ENCODE data around the gene LNX2.
"Not testable (repeated sequence)": the region's sequence is repeated elsewhere in the genome, so short reads cannot be mapped to it uniquely, and the experiment has no call there.

LNX2 gene

GRCh38 chr13:27636589-27637288, 16.4 kb upstream of the LNX2 start:
- peak; percentile 45 for DNase-seq

- peak; percentile 19 for DNase-seq
Observed at GRCh38 chr13:27635266-27635665, 14.9 kb upstream of the LNX2 start.

DNA sequence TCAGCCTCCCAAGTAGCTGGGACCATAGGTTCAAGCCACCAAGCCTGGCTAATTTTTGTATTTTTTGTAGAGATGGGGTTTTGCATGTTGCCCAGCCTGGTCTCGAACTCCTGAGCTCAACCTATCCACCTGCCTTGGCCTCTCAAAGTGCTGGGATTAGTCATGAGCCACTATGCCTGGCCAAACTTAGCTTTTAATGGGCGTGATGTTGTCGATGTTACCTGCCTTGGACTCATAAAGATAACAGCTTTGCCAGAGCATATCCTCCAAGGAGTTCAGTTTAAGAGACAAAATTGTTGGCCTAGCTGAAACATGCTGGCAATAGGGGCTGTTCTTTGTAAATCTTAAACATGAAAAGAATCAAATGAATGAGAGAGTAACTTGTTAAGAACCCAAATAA, 14.5 kb upstream of the LNX2 start:
- DNase-seq, result no peak

GRCh38 chr13:27634231-27634630, 13.9 kb upstream of the LNX2 start:
- no peak for DNase-seq

DNA sequence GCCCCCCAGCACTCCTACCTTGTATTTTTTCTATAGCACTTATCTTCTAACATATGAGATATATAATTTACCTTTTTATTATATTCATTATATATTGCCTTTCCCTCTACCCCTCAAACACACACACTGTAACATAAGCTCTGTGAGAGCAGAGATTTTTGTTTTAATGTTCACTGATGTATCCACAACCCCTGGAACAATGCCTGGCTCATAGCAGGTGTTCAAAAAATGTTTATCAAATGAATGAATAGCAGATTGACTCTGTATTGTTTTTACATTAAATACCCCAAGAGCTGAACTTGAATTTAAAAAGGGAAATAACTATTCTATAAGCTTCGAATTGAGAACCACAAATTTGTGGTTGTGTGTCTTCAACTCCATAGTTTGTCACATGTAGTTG, 12.3 kb upstream of the LNX2 start:
- no peak for DNase-seq

- no peak for DNase-seq
Observed at GRCh38 chr13:27632214-27632613, 11.9 kb upstream of the LNX2 start.

DNA sequence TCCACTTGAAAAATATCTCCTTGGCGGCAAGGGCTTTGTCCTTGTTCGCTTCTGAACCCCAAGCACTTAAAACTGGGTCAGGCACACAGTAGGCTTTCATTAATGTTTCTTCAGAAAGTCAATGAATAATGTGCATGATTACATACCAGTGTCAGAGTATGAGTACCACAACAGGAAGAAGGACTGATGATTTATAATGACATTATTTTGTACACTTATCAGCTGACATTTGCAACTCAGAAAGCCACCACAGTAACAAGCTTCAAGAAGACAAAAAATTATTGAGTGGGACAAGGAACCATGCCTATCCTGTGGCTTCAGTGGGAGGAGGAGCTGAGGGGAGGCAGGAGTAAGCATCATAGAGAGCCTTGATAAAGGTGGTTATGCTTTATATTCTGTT, 11.3 kb upstream of the LNX2 start:
- DNase-seq, result no peak

DNA sequence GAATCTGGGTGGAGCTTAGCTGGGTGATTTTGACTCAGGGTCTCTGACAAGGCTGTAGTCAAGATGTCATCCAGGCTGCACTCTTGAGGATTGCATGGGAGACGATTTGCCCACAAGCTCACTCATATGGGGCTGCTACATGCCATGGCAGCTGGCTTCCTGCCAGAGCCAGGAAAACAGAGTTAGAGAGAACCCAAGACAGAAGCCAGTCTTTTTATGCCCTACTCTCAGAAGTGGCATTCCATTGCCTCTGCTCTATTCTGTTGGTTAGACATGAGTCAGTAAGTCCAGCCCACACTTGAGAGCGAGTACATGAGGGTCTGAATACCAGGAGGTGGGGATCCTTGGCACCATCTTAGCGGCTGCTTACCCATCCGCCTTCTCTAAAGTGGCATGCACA, 10.8 kb upstream of the LNX2 start:
- DNase-seq, result no peak

GRCh38 chr13:27628766-27629165, 8.4 kb upstream of the LNX2 start:
- DNase-seq, result not testable (repeated sequence)

DNA sequence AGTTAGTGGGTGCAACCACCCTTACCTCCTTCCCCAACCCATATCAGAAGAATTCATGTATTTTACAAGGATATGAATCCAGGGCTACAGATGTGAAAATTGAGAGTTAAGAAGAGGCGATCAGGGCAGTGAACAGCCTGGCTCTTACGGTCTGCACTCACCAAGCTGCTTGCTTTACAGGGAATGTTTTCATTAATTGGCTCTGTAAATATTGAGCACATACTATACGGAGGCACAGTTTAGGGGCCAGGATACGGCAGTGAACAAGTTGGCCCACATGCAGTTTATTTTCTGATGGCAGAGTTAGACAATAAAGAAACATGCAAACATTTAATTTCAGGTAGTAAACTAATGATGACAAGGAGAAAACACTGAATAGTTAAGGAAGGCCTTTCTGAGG, 7.8 kb upstream of the LNX2 start:
- DNase-seq, result no peak

DNA sequence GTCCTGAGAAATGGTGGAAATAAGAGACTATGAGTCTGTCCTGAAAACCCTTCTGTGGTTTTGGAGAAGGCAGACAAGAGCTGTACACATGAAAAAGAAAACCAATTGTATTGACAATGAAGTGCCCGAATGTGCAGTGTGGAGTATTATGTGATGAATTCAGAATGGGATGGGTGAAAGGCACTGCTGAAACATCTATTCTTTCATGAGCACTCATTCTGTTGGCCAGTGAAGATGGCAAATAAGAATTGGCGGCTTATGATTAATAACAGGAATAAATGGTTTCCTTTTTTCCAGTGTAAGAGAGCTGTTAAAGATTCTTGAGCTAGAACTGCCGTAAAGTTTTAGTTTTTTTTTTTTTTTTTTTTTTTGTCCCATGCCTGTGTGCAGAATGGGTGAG, 7.1 kb upstream of the LNX2 start:
- no peak for DNase-seq

GRCh38 chr13:27625839-27626238, 5.5 kb upstream of the LNX2 start:
- DNase-seq, result no peak

DNA sequence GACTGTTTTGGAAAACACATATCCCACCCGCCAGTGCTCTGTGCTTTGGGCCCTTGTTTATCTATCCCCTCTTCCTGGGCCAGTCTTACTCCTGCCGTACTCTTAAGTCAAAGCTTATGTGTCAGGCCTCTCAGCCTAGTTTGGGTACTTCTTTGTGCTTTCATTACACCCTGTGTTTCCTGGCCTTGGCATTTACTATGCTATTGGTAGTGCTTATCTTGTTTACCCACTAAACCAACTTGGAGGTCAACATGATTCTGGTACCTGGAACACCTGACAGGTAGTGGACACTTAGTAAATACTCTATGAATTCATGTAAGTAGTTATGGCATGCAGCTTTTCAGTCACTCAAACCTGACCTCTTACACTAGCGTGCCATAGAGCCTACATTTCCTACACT, 3.7 kb upstream of the LNX2 start:
- no peak for DNase-seq

GRCh38 chr13:27622881-27623280, 2.6 kb upstream of the LNX2 start:
- no peak for DNase-seq

- DNase-seq, result peak; percentile 60
Observed at GRCh38 chr13:27622102-27622820, 1.9 kb upstream of the LNX2 start.

GRCh38 chr13:27621366-27622101, 1.2 kb upstream of the LNX2 start, which contains the start of gene POLR1D:
Gene POLR1D (plus strand): TSS chr13:27621892. CDS start chr13:27621984, 92 bp downstream.
- DNase-seq, result peak; percentile 94

GRCh38 chr13:27621116-27621365, 712 bp upstream of the LNX2 start:
- no peak for DNase-seq

DNA sequence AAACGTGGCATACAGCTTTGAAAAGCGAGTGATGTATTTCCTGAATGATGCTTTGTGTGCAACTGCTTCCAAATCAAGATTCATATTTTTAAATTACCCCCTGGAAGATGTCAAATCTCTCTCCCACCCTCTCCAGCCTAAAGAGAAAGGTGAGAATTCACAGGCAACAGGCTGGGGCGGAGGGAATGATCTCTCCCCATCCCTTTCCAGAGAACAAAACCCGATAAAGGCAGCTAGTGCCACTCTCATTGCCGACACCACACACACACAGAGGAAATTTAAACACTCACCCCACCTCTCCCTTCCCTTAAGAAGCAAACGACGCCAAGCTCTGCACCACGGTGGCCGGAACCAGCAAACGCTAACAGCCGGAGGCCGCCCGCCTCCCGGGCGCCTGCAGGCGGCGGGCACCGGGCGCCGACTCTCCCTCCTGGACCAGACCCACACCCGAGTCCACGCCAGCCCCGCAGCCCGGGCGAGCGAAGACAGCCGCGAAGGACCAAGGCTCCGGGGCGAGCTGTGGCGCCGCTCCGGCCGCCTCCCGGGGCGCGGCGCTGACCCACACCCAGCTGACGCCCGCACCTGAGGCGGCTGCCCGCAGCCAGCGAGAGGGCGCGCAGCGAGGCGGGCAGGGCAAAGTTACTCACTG, 477 bp downstream of the LNX2 start:
- peak; percentile 71 for DNase-seq

DNA sequence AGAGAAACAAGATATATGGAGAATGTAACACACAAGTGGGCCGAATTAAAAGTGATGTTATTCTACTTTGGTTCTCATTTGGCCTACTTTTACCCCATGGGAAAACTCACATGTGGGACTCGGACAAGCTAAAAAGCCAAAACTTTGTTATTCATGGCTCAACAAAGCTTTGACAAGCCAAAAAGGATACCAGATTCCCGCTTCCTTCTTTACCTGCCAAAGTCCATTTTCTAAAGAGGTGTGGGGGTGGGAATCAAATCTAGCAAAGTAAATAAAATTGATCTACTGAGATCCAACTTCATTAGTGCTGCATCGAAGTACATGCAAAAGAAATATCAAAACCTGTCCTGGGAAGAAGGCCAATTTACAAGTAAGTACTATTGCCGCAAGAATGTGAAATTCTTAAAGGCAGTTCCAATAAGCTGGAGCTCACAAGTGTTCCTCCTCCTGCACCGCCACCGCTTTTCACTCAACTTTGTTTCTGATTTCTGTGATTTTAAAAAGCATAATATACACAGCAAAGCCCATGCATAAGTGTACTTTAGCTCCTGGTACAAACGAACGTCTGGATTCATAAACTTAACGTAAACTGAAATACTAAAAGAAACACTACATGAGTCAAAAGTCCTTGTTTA, 1.1 kb downstream of the LNX2 start:
- DNase-seq, result no peak

DNA sequence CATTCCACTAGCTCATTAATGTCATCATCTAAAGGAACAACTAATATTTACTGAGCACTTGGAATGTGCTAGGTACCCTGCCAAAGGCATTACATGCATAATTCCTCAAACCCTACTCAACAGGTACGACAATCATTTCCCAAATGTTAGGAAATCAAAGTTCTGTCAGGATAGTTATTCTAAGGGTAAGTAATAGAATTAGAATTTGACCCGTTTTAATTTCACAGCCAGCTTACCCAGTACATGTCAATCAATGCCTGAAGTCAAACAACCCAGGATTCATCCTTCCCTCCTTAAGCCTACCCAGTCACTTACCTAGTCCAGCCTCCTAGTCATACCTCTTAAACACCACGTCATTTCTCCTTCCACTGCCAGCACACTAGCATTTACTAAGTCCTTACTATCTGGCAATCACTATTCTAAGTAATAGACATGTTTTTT, 2.4 kb downstream of the LNX2 start:
- DNase-seq, result no peak

DNA sequence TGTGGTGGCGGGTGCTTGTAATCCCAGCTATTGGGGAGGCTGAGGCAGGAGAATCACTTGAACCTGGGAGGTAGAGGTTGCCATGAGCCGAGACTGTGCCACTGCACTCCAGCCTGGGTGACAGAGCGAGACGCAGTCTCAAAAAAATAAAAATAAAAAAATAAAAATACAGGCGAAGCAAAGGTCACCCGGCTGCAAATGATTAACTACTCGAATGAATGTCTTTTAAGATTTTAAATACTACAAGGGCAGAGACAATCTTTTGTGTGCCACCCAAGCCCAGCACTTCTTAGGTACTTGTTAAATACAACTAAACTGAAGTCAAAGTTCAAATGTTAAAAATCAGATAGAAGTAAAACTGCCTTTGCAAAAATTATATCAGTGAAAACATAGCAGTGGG, 6.7 kb downstream of the LNX2 start:
- no peak for DNase-seq

DNA sequence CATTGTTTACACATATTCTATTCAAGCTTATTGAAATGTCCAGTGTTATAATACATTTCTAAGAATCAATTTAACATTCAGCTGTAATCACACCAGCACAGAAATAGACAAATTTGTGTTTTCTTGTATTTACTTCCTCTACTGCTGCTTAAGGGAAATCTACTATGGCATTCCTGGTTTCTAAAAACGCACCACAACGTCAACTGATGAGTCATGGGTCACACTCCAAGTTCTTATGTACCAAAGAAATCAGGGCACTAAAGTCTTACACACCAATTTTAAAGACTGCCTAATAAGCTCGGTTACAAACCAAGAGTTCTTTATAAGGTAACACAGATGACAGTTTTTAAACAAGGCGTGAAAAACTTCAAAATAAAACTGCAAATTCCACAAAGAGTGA, 13.2 kb downstream of the LNX2 start:
- no peak for DNase-seq

DNA sequence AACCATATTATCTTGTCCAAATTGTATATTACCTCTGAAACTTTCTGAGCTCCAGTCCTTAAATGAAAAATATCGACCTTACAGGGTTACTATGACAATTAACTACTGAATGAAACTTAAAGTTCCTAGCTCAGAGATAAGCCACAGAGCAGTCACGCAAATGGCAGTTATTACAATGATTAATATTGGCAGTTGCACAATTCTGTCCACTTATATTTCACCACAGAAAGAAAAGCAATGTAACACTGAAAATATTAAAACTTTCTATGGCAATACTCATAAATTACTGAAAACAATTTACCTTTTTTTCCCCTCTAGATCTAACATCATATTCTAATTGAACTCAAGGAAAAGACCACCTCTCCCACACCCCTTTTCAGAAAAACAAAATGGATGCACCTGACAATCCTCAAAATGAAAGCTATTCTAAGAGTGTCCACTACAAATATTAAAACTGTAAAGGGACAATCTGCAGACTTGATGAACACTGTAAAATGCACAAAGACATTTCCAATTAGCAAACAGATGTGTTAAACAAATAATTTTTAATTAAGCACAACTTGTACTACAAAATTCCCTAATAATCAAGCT, 14.6 kb downstream of the LNX2 start:
- DNase-seq, result no peak

Data from NCI-H82 (cell line).